Thymus (tissue), 14 donors: ENCODE results near the gene EHBP1. TPM values are rescaled to one million over a fixed set of nuclear protein-coding genes. Genes with fewer than 3 reads are reported as not detected.

Experiments used
- DNase-seq, 9 donors: peaks; one replicate each; pipeline ENCODE4 v3.0.0-alpha.2; 2013; ENCODE audit warnings: low spot score in 9 of 9, low read depth in 6 of 9, missing footprints in 1 of 9
- H3K27ac ChIP-seq, 2 donors: one replicate each; pipeline ENCODE4 v1.5.1; 2013; ENCODE audit warnings: control low read depth in 1 of 2, low read depth in 1 of 2, low read length in 1 of 2, mild to moderate bottlenecking in 1 of 2, moderate library complexity in 1 of 2
- H3K27me3 ChIP-seq, 2 donors: one replicate each; pipeline ENCODE4 v1.5.1; 2013; ENCODE audit warnings: low read length in 1 of 2; ENCODE audit not compliant: control insufficient read depth in 2 of 2, insufficient read depth in 1 of 2
- H3K36me3 ChIP-seq, 2 donors: one replicate each; pipeline ENCODE4 v1.5.1; 2013; ENCODE audit warnings: low read length in 1 of 2, mild to moderate bottlenecking in 1 of 2, moderate library complexity in 1 of 2; ENCODE audit not compliant: control insufficient read depth in 2 of 2, insufficient read depth in 2 of 2
- H3K4me1 ChIP-seq, 2 donors: one replicate each; pipeline ENCODE4 v1.5.1; 2013; ENCODE audit warnings: low read length in 2 of 2; ENCODE audit not compliant: control insufficient read depth in 2 of 2, insufficient read depth in 2 of 2
- H3K4me3 ChIP-seq, 2 donors: one replicate each; pipeline ENCODE4 v1.5.1; 2013; ENCODE audit warnings: low read length in 2 of 2, control low read depth in 1 of 2, mild to moderate bottlenecking in 1 of 2
- H3K9me3 ChIP-seq, 2 donors: one replicate each; pipeline ENCODE4 v1.5.1; 2013; ENCODE audit warnings: low read length in 1 of 2, mild to moderate bottlenecking in 1 of 2; ENCODE audit not compliant: control insufficient read depth in 2 of 2, insufficient read depth in 1 of 2
- WGBS: extraction: QIAGEN DNeasy Blood & Tissue Kit; methylation state at CpG from one replicate; pipeline ENCODE4 v1.1.7; 2013; 5-methylcytosine and 5-hydroxymethylcytosine counted together
- long read RNA-seq, 10 donors: transcript quantifications; one replicate each; lab custom pipeline, GENCODE V29; 2026
- polyA plus RNA-seq: library from polyadenylated mRNA; stranded (reverse); fragments of 200-250 nt; gene quantifications from one replicate; pipeline ENCODE4 v1.2.3, GENCODE V29; 2013
- total RNA-seq: library from RNA; stranded (reverse); fragments of 120-200 nt; gene quantifications from one replicate; pipeline ENCODE4 v1.2.4, GENCODE V29; 2013
- donor health status: healthy.

Gene EHBP1
- total RNA-seq: 19.5 TPM
- polyA plus RNA-seq: 11.2 TPM
- long read RNA-seq, donor 1, partial matches to known transcripts: 0 of 1 reads
- long read RNA-seq, donor 1, other reads (novel, unspliced or antisense): 0 of 1 reads
- long read RNA-seq, donor 2, full-length matches to known transcripts: 4 of 4 reads
- long read RNA-seq, donor 2, partial matches to known transcripts: 0 of 4 reads
- long read RNA-seq, donor 2, other reads (novel, unspliced or antisense): 0 of 4 reads
- long read RNA-seq, donor 3, partial matches to known transcripts: 0 of 1 reads
- long read RNA-seq, donor 3, other reads (novel, unspliced or antisense): 0 of 1 reads
- long read RNA-seq, donor 4, partial matches to known transcripts: 0 of 1 reads
- long read RNA-seq, donor 4, other reads (novel, unspliced or antisense): 0 of 1 reads
- long read RNA-seq, donor 5, partial matches to known transcripts: 0 of 1 reads
- long read RNA-seq, donor 5, other reads (novel, unspliced or antisense): 0 of 1 reads
- long read RNA-seq, donor 6, full-length matches to known transcripts: 1 of 1 reads
- long read RNA-seq, donor 6, partial matches to known transcripts: 0 of 1 reads
- long read RNA-seq, donor 6, other reads (novel, unspliced or antisense): 0 of 1 reads
- long read RNA-seq, donor 7: 0 reads
- long read RNA-seq, donor 8: 0 reads
- long read RNA-seq, donor 9, partial matches to known transcripts: 5 of 6 reads
- long read RNA-seq, donor 9, other reads (novel, unspliced or antisense): 0 of 6 reads
- long read RNA-seq, donor 10: 0 reads

DNA sequence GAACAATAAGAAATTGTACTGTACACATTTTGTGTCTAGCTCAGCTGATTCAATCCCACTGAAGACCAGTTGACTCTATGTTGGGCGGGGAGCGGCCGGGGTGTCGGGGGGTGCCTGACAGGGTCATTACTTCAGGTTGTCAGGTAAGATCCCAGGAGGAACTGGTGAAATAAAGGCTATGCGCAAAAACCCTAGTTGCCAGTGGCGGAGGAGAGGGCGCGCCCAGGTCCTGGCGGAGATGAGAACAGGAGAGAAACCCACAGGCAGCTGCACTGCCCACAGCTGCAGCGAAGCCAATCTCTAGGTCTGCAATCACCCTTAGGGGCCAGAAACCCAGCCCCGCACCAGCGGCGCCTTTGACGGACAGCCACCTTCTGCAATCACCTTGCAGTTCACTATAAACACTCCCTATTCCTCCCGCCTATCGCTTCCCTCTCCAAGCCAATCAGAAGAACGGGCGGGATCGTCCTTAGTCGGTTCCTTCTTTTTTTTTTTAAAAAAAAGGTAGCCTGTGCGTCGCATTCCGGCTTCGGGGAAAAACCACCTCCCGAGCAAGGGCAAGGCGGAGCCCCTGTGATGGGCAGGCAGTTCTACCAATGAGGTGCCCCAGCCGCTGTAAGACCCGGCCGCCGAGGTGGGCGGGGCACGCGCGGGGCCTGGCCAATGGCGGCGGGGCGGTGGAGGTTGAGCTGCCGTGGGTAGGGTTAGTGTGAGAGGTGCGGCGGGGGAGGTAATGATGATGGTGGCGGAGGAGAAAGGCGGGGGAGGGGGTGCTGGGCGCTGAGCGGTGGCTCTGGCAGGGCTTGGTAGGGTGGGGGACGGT is at the start of gene EHBP1:
TSS of gene EHBP1 (plus strand) at position 707 of the 823 bp plus-strand sequence. CDS start 1,479 bp downstream, outside the sequence.
- peaks cover 0 to 2% of the 10 kb centered on the region in 2 donors for H3K36me3 ChIP-seq

DNA sequence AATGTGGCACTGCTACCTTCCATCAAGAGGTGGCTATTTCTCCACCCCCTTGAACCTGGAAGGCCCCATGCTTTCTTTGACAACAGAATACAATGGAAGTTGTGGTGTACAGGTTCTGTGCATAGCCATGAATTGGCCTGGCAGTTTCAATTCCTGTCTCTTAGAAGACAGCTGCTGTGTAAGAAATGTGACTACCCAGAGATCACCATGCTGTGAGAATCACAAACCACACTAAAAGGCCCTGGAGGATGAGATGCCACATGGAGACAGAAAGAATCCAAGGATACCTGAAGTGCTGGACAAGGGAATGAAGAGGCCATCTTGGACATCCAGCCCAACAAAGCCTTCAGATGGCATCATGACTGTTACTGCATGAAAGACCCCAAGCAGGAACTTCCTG is 47.7 kb upstream of the EHBP1 start:
- no peak for DNase-seq
- no peak overlapping the region for H3K27ac ChIP-seq
- H3K4me3 ChIP-seq: no peak overlapping the region
- H3K27me3 ChIP-seq: no peaks in the 10 kb centered on the region
- H3K9me3 ChIP-seq: no peaks in the 10 kb centered on the region
- no peaks in the 10 kb centered on the region for H3K4me1 ChIP-seq
- H3K36me3 ChIP-seq: no peaks in the 10 kb centered on the region

More for the DNA sequence above, at the start of gene EHBP1:
- DNase-seq: peak; percentile 91 to 99 (median 97)
- Histone ChIP-seq H3K27ac (peak within 1 kb of the TSS; percentile 74 to 76), H3K27me3 (no peaks in the 10 kb centered on the region), H3K4me1 (peaks cover 4 to 9% of the 10 kb centered on the region in 2 donors), H3K9me3 (no peaks in the 10 kb centered on the region), H3K4me3 (peak within 1 kb of the TSS; percentile 66 to 84)
- WGBS: under 1% methylated on average over 45 of the region's 45 CpGs

DNA sequence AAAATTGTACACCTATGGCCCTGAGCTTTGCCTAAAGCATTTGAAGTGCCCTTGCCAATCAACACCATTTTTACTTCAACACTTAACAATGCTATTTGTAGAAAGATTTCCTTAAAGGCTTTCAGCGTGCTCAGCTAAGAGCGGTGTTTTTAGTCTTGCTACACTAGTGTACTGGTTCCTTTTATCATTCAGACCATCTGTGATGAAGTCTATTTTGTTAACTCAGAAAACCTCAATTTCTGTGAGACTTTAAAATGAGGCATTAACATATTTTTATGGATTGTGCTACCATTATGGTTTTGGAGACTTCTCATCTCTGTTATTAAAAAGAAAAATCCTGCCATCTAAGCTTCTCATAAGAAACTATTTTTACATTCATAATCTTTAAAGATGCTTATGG is 46.6 kb upstream of the EHBP1 start:
- Histone ChIP-seq H3K9me3 (no peaks in the 10 kb centered on the region), H3K4me3 (no peak overlapping the region), H3K4me1 (no peaks in the 10 kb centered on the region), H3K27me3 (no peaks in the 10 kb centered on the region), H3K27ac (no peak overlapping the region), H3K36me3 (no peaks in the 10 kb centered on the region)
- DNase-seq: no peak
- 97% methylated on average over 2 of the region's 2 CpGs for WGBS

DNA sequence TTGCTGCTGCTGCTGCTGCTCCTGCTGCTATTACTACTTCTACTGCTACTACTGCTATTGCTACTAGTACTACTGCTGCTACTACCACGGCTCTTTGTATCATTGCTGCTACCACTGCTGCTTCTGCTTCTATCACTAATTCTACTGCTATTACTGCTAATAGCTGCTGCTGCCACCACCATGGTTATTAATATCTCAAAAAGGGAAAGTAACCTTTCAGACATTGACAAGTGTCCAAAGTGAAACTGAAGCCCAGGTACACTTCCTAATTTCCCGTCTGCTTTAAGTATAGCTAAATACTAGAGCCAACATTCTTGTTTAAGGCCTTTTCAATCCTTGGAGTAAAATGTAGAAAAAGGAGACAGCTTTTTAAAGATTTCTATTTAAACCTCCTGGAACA is 45.4 kb upstream of the EHBP1 start:
- H3K27ac ChIP-seq: no peak overlapping the region
- DNase-seq: no peak
- no peaks in the 10 kb centered on the region for H3K9me3 ChIP-seq
- no peak overlapping the region for H3K4me3 ChIP-seq
- 81% methylated on average over 2 of the region's 2 CpGs for WGBS
- no peaks in the 10 kb centered on the region for H3K36me3 ChIP-seq
- peaks cover 0 to 2% of the 10 kb centered on the region in 2 donors for H3K4me1 ChIP-seq
- no peaks in the 10 kb centered on the region for H3K27me3 ChIP-seq

DNA sequence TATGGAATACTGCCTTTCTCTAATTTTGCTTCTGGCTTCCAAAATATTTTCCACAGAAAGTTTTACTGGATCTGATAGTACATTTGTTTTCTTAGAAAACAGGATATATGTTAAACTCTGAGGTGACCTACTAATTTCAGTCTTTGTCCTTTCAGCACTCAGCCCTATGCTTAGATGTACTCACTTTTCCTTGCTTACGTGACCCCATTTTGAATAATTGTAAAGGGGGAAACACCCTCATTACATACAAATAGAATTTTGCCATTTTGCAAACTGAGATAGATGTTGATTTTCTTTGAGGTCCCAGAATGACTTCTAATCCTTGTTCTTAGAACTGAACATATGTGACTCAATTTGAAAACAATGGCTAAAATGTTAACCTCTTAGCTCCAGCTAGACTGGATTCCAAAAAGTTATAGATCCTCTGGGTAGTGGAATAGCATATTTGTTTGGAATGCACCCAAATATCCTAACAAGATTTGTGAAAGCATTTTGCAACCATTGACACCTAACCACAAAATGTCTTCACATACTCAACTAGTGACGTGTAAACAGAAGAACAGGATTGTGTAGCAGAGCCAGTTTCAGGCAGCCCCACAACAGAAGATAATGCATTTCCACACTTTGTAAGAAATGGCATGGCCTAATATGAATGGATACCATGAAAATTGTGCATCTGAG is 44.8 kb upstream of the EHBP1 start:
- no peak overlapping the region for H3K27ac ChIP-seq
- 96% methylated on average over 2 of the region's 2 CpGs for WGBS
- H3K9me3 ChIP-seq: no peaks in the 10 kb centered on the region
- H3K36me3 ChIP-seq: no peaks in the 10 kb centered on the region
- H3K4me1 ChIP-seq: peaks cover 0 to 2% of the 10 kb centered on the region in 2 donors
- H3K4me3 ChIP-seq: no peak overlapping the region
- no peak for DNase-seq
- H3K27me3 ChIP-seq: no peaks in the 10 kb centered on the region

DNA sequence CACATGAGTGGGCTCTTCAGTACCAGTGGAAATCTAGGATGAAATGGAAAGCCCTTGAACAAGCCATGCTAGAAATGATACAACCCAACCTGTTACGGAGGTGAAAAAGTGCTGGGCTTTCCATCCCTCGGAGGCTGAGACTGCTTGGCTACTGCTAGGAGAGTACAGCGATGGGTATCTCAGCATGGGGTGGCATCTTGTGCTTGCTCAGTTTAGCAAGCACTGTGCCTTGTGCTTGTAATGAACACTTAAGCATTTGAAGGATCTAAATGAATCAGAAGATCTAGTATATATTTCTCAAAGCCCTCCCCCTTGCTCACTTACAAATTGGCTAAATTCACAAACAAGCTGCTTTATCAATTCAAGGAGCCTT is 44.3 kb upstream of the EHBP1 start:
- H3K36me3 ChIP-seq: no peaks in the 10 kb centered on the region
- no peak overlapping the region for H3K4me3 ChIP-seq
- no peaks in the 10 kb centered on the region for H3K9me3 ChIP-seq
- no peaks in the 10 kb centered on the region for H3K27me3 ChIP-seq
- peaks cover 0 to 2% of the 10 kb centered on the region in 2 donors for H3K4me1 ChIP-seq
- H3K27ac ChIP-seq: no peak overlapping the region
- 97% methylated on average over 3 of the region's 3 CpGs for WGBS
- no peak for DNase-seq

DNA sequence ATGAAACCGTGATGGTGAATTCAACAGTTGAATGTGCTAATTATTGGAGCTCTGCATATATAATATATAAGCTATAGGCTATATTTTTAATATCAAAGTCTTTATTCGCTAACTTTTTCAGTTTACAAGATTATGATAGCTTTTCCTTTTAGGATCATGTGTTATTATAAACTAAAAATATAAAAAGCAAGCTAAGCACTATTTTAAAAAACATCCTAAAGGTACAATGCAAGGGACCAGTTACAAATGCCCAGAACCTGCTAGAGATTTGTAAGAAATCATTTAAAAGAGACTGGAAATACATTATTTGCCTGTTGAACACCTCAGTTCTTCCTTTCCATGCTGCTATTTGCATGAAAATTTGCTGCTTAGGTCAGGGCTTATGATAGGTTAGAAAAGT is 43.4 kb upstream of the EHBP1 start:
- Histone ChIP-seq H3K4me3 (no peak overlapping the region), H3K27ac (no peak overlapping the region), H3K9me3 (no peaks in the 10 kb centered on the region), H3K27me3 (no peaks in the 10 kb centered on the region), H3K4me1 (peaks cover 0 to 2% of the 10 kb centered on the region in 2 donors), H3K36me3 (no peaks in the 10 kb centered on the region)
- no peak for DNase-seq
- WGBS: 94% methylated on average over 2 of the region's 2 CpGs

DNA sequence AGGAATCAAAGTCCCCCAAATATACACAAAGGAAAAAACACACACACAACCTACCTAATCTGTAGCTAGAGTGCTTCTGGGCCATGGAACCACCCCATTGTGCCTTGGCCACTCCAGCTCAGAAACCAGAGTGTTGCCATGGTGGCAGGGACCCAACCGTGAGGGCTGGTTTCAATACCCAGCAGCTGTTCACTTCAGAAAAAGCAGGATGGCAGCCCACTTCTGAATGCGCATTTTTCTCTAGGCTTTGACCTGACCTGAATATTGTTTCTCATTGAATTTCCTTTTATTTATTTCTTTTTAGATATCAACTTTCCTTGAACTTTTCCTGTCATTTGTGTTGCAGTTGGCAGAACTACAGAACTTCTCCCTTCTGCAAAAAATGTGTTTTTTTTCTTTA is 43.0 kb upstream of the EHBP1 start:
- H3K4me1 ChIP-seq: peaks cover 0 to 2% of the 10 kb centered on the region in 2 donors
- H3K27ac ChIP-seq: no peak overlapping the region
- WGBS: 88% methylated on average over 2 of the region's 2 CpGs
- no peak overlapping the region for H3K4me3 ChIP-seq
- no peaks in the 10 kb centered on the region for H3K9me3 ChIP-seq
- no peaks in the 10 kb centered on the region for H3K36me3 ChIP-seq
- no peak for DNase-seq
- H3K27me3 ChIP-seq: no peaks in the 10 kb centered on the region
